Breast epithelium (tissue), 3 donors: ENCODE data around the gene IRAK2.

Source experiments
- POLR2A ChIP-seq: fragments of 450-650 bp; IDR thresholded peaks from one replicate; pipeline ENCODE4 v1.6.1; 2016; ENCODE audit warnings: antibody characterized with exemption, mild to moderate bottlenecking, moderate library complexity
- TF ChIP-seq, protein P1 (sequence below), 3 donors: fragments of 450-650 bp; IDR thresholded peaks; one replicate each; pipeline ENCODE4 v1.5.1; 2016 to 2017; ENCODE audit warnings: antibody characterized with exemption in 3 of 3, mild to moderate bottlenecking in 3 of 3, moderate library complexity in 3 of 3

DNA sequence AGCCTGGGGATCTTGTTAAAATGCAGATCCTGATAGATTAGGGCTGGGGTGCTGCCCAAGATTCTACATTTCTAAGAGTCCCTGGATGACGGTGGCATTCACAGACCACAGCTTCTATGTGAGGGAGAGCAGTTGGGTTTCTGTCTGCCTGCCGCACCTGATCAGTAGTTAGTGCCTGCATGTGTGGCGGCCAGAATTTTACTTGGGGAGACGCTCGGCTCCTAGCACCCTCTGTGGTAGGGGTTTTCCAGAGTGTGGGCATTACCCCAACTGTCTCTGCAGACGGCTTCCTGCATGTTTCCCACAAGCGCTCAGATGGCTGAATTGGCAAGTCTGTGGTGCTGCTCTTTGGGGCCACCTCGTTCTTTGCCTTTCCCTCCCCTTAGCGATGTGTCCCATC lies 119.8 kb downstream of the IRAK2 start:
- TF ChIP-seq POLR2A, result no peak
- TF ChIP-seq, protein P1, sequence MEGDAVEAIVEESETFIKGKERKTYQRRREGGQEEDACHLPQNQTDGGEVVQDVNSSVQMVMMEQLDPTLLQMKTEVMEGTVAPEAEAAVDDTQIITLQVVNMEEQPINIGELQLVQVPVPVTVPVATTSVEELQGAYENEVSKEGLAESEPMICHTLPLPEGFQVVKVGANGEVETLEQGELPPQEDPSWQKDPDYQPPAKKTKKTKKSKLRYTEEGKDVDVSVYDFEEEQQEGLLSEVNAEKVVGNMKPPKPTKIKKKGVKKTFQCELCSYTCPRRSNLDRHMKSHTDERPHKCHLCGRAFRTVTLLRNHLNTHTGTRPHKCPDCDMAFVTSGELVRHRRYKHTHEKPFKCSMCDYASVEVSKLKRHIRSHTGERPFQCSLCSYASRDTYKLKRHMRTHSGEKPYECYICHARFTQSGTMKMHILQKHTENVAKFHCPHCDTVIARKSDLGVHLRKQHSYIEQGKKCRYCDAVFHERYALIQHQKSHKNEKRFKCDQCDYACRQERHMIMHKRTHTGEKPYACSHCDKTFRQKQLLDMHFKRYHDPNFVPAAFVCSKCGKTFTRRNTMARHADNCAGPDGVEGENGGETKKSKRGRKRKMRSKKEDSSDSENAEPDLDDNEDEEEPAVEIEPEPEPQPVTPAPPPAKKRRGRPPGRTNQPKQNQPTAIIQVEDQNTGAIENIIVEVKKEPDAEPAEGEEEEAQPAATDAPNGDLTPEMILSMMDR (IDR thresholded peaks at IDR 0.05), result no peak
